NCI-H510A treated with DMSO at 0.1 percent for 48 hours (cell line): ENCODE measurements around the gene EPHA7.
A peak's percentile ranks its signal among the peaks of the same experiment; 100 is the strongest.

Experiments used
- DNase-seq: peaks from one replicate; lab custom pipeline; 2025; lab: John Stamatoyannopoulos, UW

EPHA7 gene

GRCh38 chr6:93393554-93394074, 25.7 kb downstream of the EPHA7 start:
- DNase-seq, result no peak

- no peak for DNase-seq
Observed at GRCh38 chr6:93392797-93393196, 26.6 kb downstream of the EPHA7 start.

GRCh38 chr6:93391965-93392364, 27.4 kb downstream of the EPHA7 start:
- DNase-seq, result no peak

- DNase-seq, result no peak
Observed at GRCh38 chr6:93389192-93389591, 30.2 kb downstream of the EPHA7 start.

GRCh38 chr6:93388070-93388469, 31.3 kb downstream of the EPHA7 start:
- no peak for DNase-seq

- no peak for DNase-seq
Observed at GRCh38 chr6:93376026-93376540, 43.3 kb downstream of the EPHA7 start.

GRCh38 chr6:93373445-93373844, 45.9 kb downstream of the EPHA7 start:
- no peak for DNase-seq

- DNase-seq, result no peak
Observed at GRCh38 chr6:93371756-93372155, 47.6 kb downstream of the EPHA7 start.

GRCh38 chr6:93369586-93370134, 49.7 kb downstream of the EPHA7 start:
- DNase-seq, result no peak

GRCh38 chr6:93366506-93366905, 52.9 kb downstream of the EPHA7 start:
- peak; percentile 30 for DNase-seq

- no peak for DNase-seq
Observed at GRCh38 chr6:93365445-93365844, 53.9 kb downstream of the EPHA7 start.

GRCh38 chr6:93358435-93358834, 60.9 kb downstream of the EPHA7 start:
- DNase-seq, result no peak

GRCh38 chr6:93352604-93353003, 66.8 kb downstream of the EPHA7 start:
- DNase-seq, result no peak

GRCh38 chr6:93351222-93351621, 68.1 kb downstream of the EPHA7 start:
- no peak for DNase-seq

- no peak for DNase-seq
Observed at GRCh38 chr6:93350774-93351173, 68.6 kb downstream of the EPHA7 start.

GRCh38 chr6:93344333-93344835, 75.0 kb downstream of the EPHA7 start:
- DNase-seq, result no peak

GRCh38 chr6:93343476-93343875, 75.9 kb downstream of the EPHA7 start:
- DNase-seq, result no peak

- peak; percentile 8 for DNase-seq
Observed at GRCh38 chr6:93341900-93342613, 77.3 kb downstream of the EPHA7 start.

GRCh38 chr6:93337772-93338394, 81.5 kb downstream of the EPHA7 start:
- DNase-seq, result no peak

GRCh38 chr6:93337014-93337413, 82.3 kb downstream of the EPHA7 start:
- DNase-seq, result no peak

GRCh38 chr6:93329301-93330000, 89.9 kb downstream of the EPHA7 start:
- no peak for DNase-seq

GRCh38 chr6:93327857-93328256, 91.5 kb downstream of the EPHA7 start:
- no peak for DNase-seq
